ENCODE data around the gene C20orf96. TPM values are rescaled to one million over a fixed set of nuclear protein-coding genes. Genes with fewer than 3 reads are reported as not detected.

Gene C20orf96
- total RNA-seq, 2 experiments from 2014 or later = 7.1 to 7.4 TPM

GRCh38 chr20:310645-311044 is 20.1 kb upstream of the C20orf96 start:
- no peak for DNase-seq
- POLR2A ChIA-PET = interaction anchor here (1.8 to 2.4 kb wide), 3 partner anchors 11 to 14 kb away, joined by 8 to 13 read pairs (median 12); no protein-coding TSS in a partner anchor

DNA sequence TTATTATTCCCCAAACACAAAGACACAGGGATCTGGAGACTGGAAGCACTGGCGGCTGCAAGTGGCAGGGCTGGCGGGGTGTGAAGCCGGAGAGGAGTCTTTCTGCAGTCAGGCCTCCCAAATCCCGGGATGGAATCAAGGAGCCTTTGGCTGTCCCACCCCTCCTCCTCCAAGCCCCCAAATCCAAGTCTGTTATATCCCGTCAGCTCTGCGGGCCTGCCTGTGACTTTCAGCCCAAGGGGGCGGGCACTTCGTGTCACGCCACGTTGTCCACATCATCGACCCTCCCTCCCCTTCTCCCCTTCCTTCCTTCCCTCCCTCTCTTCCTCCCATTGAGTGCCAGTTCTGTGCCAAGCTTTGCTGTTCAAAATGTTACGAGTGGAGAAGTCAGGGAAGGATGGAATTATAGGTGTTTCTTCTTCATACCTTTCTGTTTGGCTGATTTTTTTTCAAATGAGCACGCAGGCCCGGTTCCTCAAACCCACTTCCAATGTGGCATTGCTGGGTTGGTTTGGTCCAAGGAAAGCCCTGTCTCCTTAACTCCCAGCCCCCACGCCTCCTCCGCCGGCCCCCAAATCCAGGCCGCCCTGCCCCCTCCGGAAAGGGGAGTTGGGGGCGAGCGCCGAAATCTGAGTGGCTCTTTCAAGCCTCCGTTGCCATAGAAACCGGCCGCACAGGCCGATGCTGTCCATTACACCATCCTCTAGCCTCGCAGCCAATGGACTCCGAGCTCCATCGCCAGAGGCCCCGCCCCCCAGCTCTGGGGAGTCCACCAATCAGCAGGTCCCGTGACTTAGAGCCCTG is 19.5 kb upstream of the C20orf96 start:
- H3K4me1 Mint-ChIP-seq (ENCODE audit: low read depth) = peaks cover 15% of the 10 kb centered on the region
- H3K27me3 Mint-ChIP-seq = no peaks in the 10 kb centered on the region
- ATAC-seq (peak; percentile 100), DNase-seq (peak; percentile 94)
- ChIA-PET CTCF (interaction anchor here (0.8 to 2.9 kb wide), 11 partner anchors 8 to 130 kb away, joined by 3 to 9 read pairs (median 3); no protein-coding TSS in a partner anchor), POLR2A (interaction anchor here (1.0 to 2.4 kb wide), 4 partner anchors 11 to 16 kb away, joined by 3 to 13 read pairs (median 10); no protein-coding TSS in a partner anchor)
- peak overlapping the region; percentile 40 for H3K27ac Mint-ChIP-seq
- intact Hi-C loops (cut with micrococcal nuclease) = no loop called here
- no peaks in the 10 kb centered on the region for H3K36me3 Mint-ChIP-seq (ENCODE audit: low read depth)
- H3K9me3 Mint-ChIP-seq = no peaks in the 10 kb centered on the region
- H3K4me3 Mint-ChIP-seq = peak overlapping the region; percentile 66
- TF ChIP-seq CTCF (IDR thresholded peaks at IDR 0.05) = no peak

More at GRCh38 chr20:310645-311044, 20.1 kb upstream of the C20orf96 start:
- no peaks in the 10 kb centered on the region for H3K9me3 Mint-ChIP-seq
- ATAC-seq = no peak
- no peak overlapping the region for H3K27ac Mint-ChIP-seq
- no peaks in the 10 kb centered on the region for H3K27me3 Mint-ChIP-seq
- peaks cover 15% of the 10 kb centered on the region for H3K4me1 Mint-ChIP-seq (ENCODE audit: low read depth)
- H3K4me3 Mint-ChIP-seq = peak overlapping the region; percentile 66
- no peaks in the 10 kb centered on the region for H3K36me3 Mint-ChIP-seq (ENCODE audit: low read depth)
- TF ChIP-seq CTCF (IDR thresholded peaks at IDR 0.05) = no peak
- intact Hi-C loops (cut with micrococcal nuclease) = no loop called here
- CTCF ChIA-PET = interaction anchor here (0.8 to 2.9 kb wide), 6 partner anchors 9 to 44 kb away, joined by 3 to 9 read pairs (median 3); no protein-coding TSS in a partner anchor

DNA sequence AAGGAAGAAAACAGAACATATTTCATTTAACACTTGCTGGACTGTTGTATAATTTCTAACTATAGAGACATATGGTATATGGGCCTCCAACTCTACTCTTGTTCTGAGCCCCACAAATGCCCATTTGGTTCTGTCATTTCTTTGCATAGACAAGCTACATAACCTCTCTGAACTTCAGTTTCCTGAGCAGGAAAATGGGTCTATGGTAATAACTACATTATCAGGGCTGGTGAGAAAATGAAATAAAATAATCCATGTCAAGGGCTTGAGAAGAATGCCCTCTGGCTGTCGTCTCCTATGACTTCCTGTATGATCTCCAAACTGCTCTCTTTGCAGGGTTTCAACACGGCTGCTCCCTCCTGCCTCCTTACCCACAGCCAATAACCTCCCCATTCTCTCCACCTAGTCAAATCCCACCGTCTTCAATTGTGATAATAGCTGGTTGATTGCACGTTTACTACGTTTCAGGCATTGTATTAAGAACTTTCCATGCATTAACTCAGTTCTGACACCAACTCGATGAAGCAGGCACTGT is 18.8 kb upstream of the C20orf96 start:
- H3K4me3 Mint-ChIP-seq = peak overlapping the region; percentile 66
- H3K27ac Mint-ChIP-seq = no peak overlapping the region
- POLR2A ChIA-PET = interaction anchor here (1.0 to 2.4 kb wide), 4 partner anchors 11 to 17 kb away, joined by 3 to 13 read pairs (median 10); no protein-coding TSS in a partner anchor
- no peak for TF ChIP-seq CTCF (IDR thresholded peaks at IDR 0.05)
- intact Hi-C loops (cut with micrococcal nuclease) = no loop called here
- CTCF ChIA-PET = interaction anchor here (1.0 to 2.9 kb wide), 7 partner anchors 10 to 129 kb away, joined by 3 to 9 read pairs (median 4); no protein-coding TSS in a partner anchor
- H3K36me3 Mint-ChIP-seq (ENCODE audit: low read depth) = no peaks in the 10 kb centered on the region
- no peaks in the 10 kb centered on the region for H3K27me3 Mint-ChIP-seq
- DNase-seq (no peak), ATAC-seq (no peak)
- H3K4me1 Mint-ChIP-seq (ENCODE audit: low read depth) = peaks cover 15% of the 10 kb centered on the region
- no peaks in the 10 kb centered on the region for H3K9me3 Mint-ChIP-seq

DNA sequence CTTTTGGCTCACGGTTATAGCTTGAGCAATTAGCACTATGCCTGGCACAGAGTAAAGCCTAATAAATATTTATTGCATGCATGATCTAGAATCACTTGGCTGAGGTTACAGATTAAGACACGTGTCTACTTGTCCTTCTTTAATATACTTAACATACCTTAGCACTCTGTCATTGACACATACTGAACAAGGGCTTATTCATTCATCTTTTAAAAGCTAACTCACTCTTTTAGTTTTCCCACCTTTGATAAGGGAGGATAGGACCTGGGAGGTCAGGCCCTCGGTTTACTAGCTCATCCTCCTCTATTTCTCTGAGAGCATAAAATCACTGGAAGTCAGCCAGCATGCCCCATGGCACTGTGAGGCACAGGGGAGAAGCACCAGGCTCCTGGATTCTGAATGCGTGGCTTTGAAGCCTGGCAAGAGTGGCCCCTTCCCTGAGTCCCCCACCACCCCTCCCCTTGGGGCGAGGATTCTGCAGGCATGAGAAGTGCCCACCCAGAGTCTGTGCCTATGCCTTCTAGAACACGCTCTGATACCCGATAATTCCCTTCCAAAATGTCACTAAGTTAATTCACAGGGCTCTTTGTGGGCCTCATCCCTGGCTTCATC is 18.0 kb upstream of the C20orf96 start:
- Mint-ChIP-seq H3K9me3 (no peaks in the 10 kb centered on the region), H3K27me3 (no peaks in the 10 kb centered on the region), H3K36me3 (ENCODE audit: low read depth) (no peaks in the 10 kb centered on the region), H3K27ac (no peak overlapping the region), H3K4me1 (ENCODE audit: low read depth) (peaks cover 15% of the 10 kb centered on the region), H3K4me3 (no peak overlapping the region)
- ChIA-PET POLR2A (interaction anchor here (1.8 to 2.4 kb wide), 3 partner anchors 10 to 16 kb away, joined by 8 to 13 read pairs (median 12); no protein-coding TSS in a partner anchor), CTCF (interaction anchor here (1.0 to 2.9 kb wide), 5 partner anchors 9 to 22 kb away, joined by 3 to 9 read pairs (median 4); no protein-coding TSS in a partner anchor)
- no peak for ATAC-seq
- intact Hi-C loops (cut with micrococcal nuclease) = no loop called here
- no peak for TF ChIP-seq CTCF (IDR thresholded peaks at IDR 0.05)
- no peak for DNase-seq

Data from activated CD8-positive, alpha-beta T cell treated with anti-CD3 and anti-CD28 coated beads for 36 hours (primary cell).